ENCODE measurements around the gene CNTNAP5. TPM values are rescaled to one million over a fixed set of nuclear protein-coding genes. Genes with fewer than 3 reads are reported as not detected.

Gene CNTNAP5
- total RNA-seq, 1 experiment from 2014 or later: 0.48 TPM

GRCh38 chr2:124580263-124580662, 555.2 kb downstream of the CNTNAP5 start:
- Histone ChIP-seq H3K79me2 (ENCODE audit: insufficient read depth, low read length) (no peaks in the 10 kb centered on the region), H4K20me1 (ENCODE audit: control insufficient read depth, insufficient read depth, insufficient read length) (no peaks in the 10 kb centered on the region), H4K8ac (replicated peaks; ENCODE audit: insufficient read length, low read depth, low read length) (no peak overlapping the region), H3K23me2 (ENCODE audit: insufficient read length, low read depth, low read length, poor library complexity, severe bottlenecking) (no peaks in the 10 kb centered on the region), H3K27ac (ENCODE audit: insufficient read length, low read depth, low read length) (no peak overlapping the region), H3K14ac (ENCODE audit: insufficient read depth, low read length) (no peak overlapping the region), H3T11ph (ENCODE audit: low read length) (no peak overlapping the region), H3K23ac (ENCODE audit: insufficient read length, low read depth, low read length) (no peak overlapping the region), H3K9ac (ENCODE audit: extremely low read depth, insufficient read length, low read length) (no peak overlapping the region), H3K56ac (ENCODE audit: insufficient read length, low read depth, low read length) (no peak overlapping the region), H3K18ac (ENCODE audit: insufficient read length, low read depth, low read length) (no peak overlapping the region), H2BK20ac (ENCODE audit: low read depth, low read length, poor library complexity, severe bottlenecking) (no peak overlapping the region), H3K9me3 (ENCODE audit: control insufficient read depth, low read depth, low read length) (no peaks in the 10 kb centered on the region), H3K79me1 (ENCODE audit: insufficient read depth, low read depth, low read length, poor library complexity, severe bottlenecking) (no peaks in the 10 kb centered on the region), H3K4ac (ENCODE audit: low read depth, low read length) (no peak overlapping the region), H3K27me3 (ENCODE audit: insufficient read depth, low read length) (no peaks in the 10 kb centered on the region), H4K5ac (ENCODE audit: insufficient read length, low read depth, low read length) (no peak overlapping the region), H2BK5ac (ENCODE audit: insufficient read length, low read length) (no peak overlapping the region), H2BK12ac (ENCODE audit: insufficient read length, low read depth, low read length) (no peak overlapping the region), H2BK120ac (ENCODE audit: low read depth, low read length, poor library complexity, severe bottlenecking) (no peak overlapping the region), H2BK15ac (ENCODE audit: low read depth, low read length) (no peak overlapping the region), H2AFZ (ENCODE audit: low read length) (no peak overlapping the region), H3K4me1 (ENCODE audit: insufficient read depth, low read length) (no peaks in the 10 kb centered on the region; the same call in 1 of the 2 replicates), H2AK5ac (ENCODE audit: insufficient read length, low read length) (no peak overlapping the region), H3K4me2 (ENCODE audit: insufficient read depth, insufficient read length, low read length) (no peak overlapping the region), H4K91ac (ENCODE audit: insufficient read length, low read depth, low read length) (no peak overlapping the region)
- WGBS (ENCODE audit: extremely low coverage, insufficient read length, low lambda C conversion rate): no CpG with 5 or more reads among the region's 4 CpGs
- no peaks in the 10 kb centered on the region for H3K36me3 Mint-ChIP-seq (ENCODE audit: insufficient read depth in 1 of 3, low read depth in 3 of 3)
- H3K27ac Mint-ChIP-seq: no peak overlapping the region
- no peak for TF ChIP-seq CTCF (conservative IDR thresholded peaks at IDR 0.05)
- H3K27me3 Mint-ChIP-seq (ENCODE audit: low read depth): no peaks in the 10 kb centered on the region
- no peak overlapping the region for H3K4me3 Mint-ChIP-seq
- no peaks in the 10 kb centered on the region for H3K9me3 Mint-ChIP-seq
- peaks cover 16 to 22% of the 10 kb centered on the region in 2 experiments for H3K4me1 Mint-ChIP-seq
- DNase-seq: no peak
